Measurements from ENCODE around the gene DNAJA2.
"Not testable (repeated sequence)": the region's sequence is repeated elsewhere in the genome, so short reads cannot be mapped to it uniquely, and the experiment has no call there.

DNAJA2 gene

DNA sequence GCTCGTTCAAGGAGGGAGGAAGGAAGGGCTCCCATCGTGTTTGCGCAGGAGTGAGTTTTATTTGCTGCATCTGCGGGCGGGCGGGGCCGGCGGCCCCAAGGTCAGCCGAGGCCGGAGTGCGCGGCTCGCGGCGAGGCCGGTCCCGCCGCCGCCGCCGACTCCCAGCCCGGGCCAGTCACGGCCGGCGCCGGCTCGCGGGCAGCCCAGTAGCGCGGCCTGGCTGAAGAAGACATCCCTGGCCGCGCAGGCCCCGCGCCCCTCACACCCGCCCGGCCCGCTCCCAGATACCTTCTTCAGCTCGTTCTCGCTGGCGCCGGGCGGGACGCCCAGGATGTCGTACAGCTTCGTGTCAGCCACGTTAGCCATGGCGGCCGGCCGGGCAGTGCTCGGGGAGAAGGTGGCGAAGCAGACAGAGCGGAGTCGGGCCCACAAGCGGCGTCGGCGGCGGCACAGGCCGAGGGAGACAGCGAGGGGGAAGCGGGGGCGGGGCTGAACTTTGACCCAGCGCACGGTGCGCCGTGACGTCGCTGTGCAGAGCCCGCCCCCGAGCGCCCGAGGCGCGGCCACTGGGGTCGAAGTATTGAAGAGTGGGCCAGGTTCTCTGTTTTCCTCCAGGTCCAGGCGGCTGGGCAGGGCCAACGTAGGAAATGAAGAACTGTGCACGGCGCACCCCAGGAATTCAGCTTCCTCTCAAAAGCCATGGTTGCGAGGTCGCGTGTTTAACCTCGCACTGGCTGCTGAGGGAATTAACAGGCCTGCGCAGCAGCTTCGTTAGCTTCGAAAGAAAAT lies at the start of gene DNAJA2:
Gene DNAJA2 (minus strand): TSS at position 468 of the 789 bp plus-strand sequence. CDS start 102 bp downstream, at position 366.
- peak; percentile 95 for DNase-seq

DNA sequence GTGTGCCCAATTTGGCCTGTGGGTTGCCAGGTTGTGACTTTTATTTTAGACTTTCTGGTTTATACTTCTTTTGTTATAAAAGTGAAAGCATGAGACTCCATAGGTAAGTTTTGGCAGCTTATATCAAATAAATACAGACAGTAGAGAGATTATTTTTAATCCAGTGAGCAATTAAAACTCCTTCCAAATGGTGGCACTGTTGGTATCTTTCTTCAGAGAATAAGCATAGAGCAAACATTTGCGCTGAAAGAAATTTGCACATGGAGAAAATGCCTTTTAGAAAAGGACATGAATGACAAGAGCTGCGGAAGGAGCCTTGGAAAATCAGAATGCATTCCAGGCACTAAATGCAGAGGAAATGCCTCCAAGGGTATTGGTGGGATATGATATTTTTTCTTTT lies 46.1 kb upstream of the DNAJA2 start:
- DNase-seq = peak; percentile 47

DNA sequence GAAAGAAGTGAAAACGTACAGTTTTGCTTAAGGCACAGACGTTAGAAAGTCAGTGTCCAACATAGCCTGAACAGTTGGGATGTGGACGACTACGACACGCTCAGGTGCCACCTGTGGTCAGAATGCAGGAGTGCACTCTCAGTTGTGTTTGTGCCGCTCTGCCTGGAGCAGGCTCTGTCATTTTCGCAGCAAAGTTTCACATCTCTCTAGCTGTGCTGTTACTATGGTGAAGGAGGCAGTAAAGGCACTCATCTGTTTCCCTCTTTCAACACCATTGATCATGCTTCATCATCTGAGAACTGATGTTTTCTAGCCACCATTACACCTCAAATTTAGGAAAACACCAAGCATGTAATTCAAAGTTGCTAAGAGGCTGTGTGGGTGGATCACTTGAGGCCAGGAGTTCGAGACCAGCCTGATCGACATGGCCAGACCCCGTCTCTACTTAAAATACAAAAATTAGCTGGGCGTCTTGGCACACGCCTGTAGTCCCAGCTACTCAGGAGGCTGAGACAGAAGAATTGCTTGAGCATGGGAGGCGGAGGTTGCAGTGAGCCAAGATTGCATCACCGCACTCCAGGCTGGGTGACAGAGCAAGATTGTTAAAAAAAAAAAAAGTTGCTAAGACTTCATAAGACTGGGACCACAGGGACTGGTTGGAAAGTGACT lies 44.9 kb upstream of the DNAJA2 start:
- peak; percentile 48 for DNase-seq

DNA sequence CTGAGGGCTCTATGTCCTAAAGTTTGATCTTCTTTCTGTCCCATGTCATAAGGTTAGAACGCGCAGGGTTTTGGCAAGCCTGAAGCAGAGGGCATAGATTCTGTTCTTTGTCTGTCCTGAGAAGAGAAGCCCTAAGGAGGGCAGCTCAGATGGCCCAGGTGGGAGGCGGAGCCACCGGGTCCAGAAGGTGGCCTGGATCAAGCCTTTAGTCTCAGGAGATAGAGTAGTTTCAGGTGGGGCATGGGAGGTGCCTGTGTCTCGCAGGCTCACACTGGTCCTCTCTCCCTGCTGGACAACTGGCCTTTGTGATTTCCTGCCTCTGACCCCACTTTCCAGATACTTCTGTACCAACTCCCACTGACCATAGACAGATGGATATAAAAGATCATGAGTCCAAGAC lies 44.2 kb upstream of the DNAJA2 start:
- DNase-seq = no peak

- peak; percentile 78 for DNase-seq
Measured at GRCh38 chr16:47016700-47017133, 43.2 kb upstream of the DNAJA2 start.

- no peak for DNase-seq
Measured at GRCh38 chr16:47013910-47014309, 40.4 kb upstream of the DNAJA2 start.

- no peak for DNase-seq
Measured at GRCh38 chr16:47013172-47013571, 39.7 kb upstream of the DNAJA2 start.

DNA sequence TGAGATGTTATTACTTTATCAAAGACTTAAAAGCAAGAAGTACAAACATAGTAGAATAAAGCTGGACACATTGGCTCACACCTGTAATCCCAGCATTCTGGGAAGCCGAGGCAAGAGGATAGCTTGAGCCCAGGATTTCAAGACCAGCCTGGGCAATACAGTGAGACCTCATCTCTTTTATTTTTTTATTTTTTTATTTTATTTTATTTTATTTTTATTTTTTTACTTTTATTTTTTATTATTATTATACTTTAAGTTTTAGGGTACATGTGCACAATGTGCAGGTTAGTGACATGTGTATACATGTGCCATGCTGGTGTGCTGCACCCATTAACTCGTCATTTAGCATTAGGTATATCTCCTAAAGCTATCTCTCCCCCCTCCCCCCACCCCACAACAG lies 37.3 kb upstream of the DNAJA2 start:
- DNase-seq = not testable (repeated sequence)

- DNase-seq = no peak
Measured at GRCh38 chr16:47008612-47009011, 35.1 kb upstream of the DNAJA2 start.

GRCh38 chr16:47008174-47008573 lies 34.7 kb upstream of the DNAJA2 start:
- DNase-seq = no peak

DNA sequence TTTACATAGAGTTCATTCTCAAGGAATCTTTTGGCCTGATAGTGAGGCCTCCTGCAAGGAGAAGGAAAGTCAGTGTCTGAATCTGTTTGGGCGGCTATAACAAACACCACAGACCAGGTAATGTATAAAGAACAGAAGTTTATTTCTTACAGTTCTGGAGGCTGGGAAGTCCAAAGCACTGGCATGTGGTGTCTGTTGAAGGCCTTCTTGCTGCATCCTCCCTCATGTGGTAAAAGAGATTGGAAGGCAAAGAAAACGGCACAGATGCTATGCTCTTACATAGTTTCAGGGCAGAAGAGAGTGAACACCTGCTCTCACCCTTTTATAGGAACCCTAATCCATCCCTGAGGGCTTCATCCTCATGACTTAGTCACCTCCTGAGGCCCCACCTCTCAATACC lies 31.2 kb upstream of the DNAJA2 start:
- DNase-seq = no peak

- DNase-seq = not testable (repeated sequence)
Measured at GRCh38 chr16:47000066-47000465, 26.6 kb upstream of the DNAJA2 start.

- DNase-seq = no peak
Measured at GRCh38 chr16:46997844-46998243, 24.4 kb upstream of the DNAJA2 start.

DNA sequence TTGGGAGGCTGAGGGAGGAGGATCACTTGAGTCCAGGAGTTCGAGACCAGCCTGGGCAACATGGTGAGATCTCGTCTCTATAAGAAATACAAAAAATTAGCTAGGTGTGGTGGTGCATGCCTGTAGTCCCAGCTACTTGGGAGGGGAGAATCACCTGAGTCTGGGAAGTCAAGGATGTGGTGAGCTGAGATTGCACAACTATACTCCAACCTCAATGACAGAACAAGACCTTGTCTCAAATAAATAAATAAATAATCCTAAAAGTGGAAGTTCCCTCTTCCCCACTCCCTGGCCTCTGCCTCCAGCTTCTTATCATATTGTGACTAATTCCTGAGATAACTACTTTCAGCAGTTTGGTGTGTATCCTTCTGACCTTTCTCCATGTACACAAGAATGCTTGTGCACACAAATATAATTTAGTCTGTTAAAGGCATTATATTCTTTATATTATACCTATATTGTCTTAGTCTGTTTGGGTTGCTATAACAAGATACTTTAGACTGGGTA lies 23.5 kb upstream of the DNAJA2 start:
- peak; percentile 12 for DNase-seq

- DNase-seq = peak; percentile 25
Measured at GRCh38 chr16:46996391-46996790, 22.9 kb upstream of the DNAJA2 start.

- DNase-seq = no peak
Measured at GRCh38 chr16:46991729-46992704, 18.5 kb upstream of the DNAJA2 start.

DNA sequence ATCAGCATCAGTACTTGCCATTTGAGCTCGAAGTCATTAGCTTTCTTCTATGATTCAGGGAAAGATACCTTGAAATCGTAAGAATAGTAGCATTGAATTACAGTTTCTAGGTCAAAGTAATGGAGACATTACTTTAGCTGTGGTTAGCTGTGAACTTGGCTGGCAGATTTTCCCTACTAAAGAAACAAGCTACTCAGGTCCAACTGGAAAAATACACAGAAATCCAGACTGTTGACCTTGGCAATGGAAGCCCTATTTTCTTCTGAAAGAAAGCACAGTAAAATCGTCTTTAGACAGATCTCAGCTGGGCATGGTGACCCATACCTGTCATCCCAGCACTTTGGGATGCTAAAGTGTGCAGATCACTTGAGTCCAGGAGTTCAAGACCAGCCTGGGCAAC lies 13.4 kb upstream of the DNAJA2 start:
- DNase-seq = no peak

DNA sequence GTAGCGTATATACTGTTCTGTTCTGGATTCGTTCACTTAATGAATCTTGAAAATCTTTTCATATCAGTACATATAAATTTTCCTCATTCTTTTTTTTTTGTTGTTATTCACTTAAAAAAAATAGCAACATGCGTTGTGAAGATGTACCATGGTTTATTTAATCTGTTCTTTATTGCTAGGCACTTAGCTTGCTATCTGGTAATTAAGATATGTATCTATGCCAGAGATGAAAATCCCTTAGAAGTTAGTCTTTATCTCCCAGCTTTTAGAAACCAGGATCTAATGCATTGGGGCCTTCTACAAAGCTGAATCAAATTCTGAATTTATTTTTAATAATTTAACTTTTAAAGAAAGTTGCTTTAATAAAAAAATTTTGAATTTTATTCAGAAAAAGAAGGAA lies 13.0 kb upstream of the DNAJA2 start:
- no peak for DNase-seq

- no peak for DNase-seq
Measured at GRCh38 chr16:46982335-46982734, 8.9 kb upstream of the DNAJA2 start.

- DNase-seq = peak; percentile 10
Measured at GRCh38 chr16:46980926-46981325, 7.5 kb upstream of the DNAJA2 start.

DNA sequence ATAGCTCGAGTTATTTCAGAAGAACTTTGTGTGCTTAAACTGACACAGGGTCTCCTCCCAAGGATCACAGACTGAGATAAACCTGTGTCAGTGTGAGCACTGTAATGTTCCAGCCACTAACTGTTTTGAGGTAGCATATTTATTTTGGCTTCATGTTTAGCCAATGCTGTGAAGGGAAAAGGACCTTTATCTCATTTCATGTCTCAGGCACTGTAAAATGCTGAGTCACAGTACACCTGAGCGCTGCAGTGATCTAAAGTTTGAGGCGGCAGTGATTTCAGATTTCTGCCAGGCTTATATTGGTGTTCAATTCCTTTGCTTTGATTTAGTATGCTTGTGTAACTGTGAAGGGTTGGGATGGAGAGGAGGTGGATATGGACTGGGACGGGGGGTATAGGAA lies 3.1 kb upstream of the DNAJA2 start:
- DNase-seq = no peak

DNA sequence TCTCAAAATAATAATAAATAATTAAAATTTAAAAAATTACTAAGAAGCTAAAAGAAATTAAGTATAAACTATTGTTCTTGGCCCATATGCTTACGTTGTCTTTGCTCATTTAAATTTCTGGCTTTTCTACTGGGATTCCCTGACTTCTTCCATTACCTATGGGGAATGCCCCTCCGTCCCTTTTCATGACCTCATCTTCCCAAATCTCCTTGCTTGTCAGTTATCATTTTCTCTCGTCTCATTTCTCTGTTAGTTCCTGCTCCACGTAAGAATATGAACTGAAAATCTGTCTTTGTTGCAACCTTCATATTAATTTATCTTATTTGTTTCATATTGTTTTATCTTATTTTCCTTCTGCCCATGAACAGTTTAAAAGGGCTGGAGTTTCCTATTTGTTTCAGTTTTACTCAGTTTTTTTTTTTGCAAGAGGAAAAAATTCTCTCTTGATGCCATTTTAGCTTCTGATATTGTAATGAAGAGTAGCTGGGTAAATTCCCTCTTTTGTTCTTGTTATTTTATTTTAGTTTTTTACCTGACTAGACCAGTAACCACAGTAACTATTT lies 2.5 kb upstream of the DNAJA2 start:
- DNase-seq = no peak

DNA sequence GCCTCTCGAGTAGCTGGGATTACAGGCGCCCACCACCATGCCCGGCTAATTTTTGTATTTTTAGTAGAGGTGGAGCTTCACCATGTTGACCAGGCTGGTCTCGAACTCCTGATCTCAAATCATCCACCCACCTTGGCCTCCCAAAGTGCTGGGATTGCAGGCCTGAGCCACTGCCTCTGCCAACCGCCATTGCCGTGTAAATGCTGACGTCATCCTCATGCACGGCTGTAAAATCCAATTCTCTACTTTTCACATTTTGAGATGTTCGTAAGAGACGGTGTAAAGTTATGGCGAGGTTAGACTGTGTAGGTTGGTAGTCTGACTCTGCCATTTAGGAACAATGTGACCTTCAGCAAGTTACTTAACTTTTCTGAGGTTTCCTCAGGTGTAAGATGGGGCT lies 1.7 kb upstream of the DNAJA2 start:
- no peak for DNase-seq

All from hematopoietic multipotent progenitor cell treated with erythropoietin and hydrocortisone succinate and interleukin-3 and kit ligand, for 4 days (in vitro differentiated cells).